HCT116 (cell line): Measurements from ENCODE around the gene IL18BP. TPM values are rescaled to one million over a fixed set of nuclear protein-coding genes. Genes with fewer than 3 reads are reported as not detected.

Source experiments
- ATAC-seq: fragments of 200-7000 bp; cut with Tn5 transposase; 2 replicates; pipeline ENCODE4 v1.9.1; 2020; ENCODE audit warnings: mild to moderate bottlenecking, moderate library complexity
- BruUV-seq: library from RNA; stranded (reverse); fragments of 400-500 nt; replicated peaks from 2 replicates; lab custom pipeline; 2021; lab: Mats Ljungman, UMichigan
- CTCF ChIA-PET: fragments of 300-600 bp; sonication (Branson Sonifier 250); formaldehyde crosslinking; loops from one replicate; lab custom pipeline; 2021; ENCODE audit warnings: antibody characterized with exemption; lab: Charles Lee
- POLR2A ChIA-PET: fragments of 300-600, 350-600 bp; sonication (Branson Sonifier 250); formaldehyde crosslinking; loops from one replicate; lab custom pipeline; 2021; ENCODE audit warnings: antibody characterized with exemption; lab: Charles Lee
- RAD21 ChIA-PET, 2 experiments: fragments of 300-600 bp; sonication (Branson Sonifier 250); formaldehyde crosslinking; loops; one replicate each; lab custom pipeline; 2023; ENCODE audit warnings: low total read pairs in 2 of 2; ENCODE audit not compliant: uncharacterized antibody in 2 of 2, unreplicated experiment in 2 of 2, low non-redundant PET in 1 of 2; lab: Charles Lee
- DNase-seq: peaks from one replicate; pipeline ENCODE4 v3.0.0-alpha.2; 2010; ENCODE audit warnings: low read depth, low spot score
- H2AFZ ChIP-seq: fragments of 200-600 bp; shearing (Covaris generic), sonication (generic); 2 replicates; pipeline ENCODE4 v1.6.1; 2017; ENCODE audit warnings: low read depth, mixed run types, mixed read lengths, antibody characterized with exemption, low read length; ENCODE audit not compliant: poor library complexity, severe bottlenecking
- H3K27ac ChIP-seq: 2 replicates; pipeline ENCODE4 v1.5.1; 2012; ENCODE audit warnings: low read depth, low read length
- H3K27me3 ChIP-seq: fragments of 200-600 bp; sonication (generic); 2 replicates; pipeline ENCODE4 v1.6.1; 2016; ENCODE audit warnings: mixed run types, low read length, mixed read lengths; ENCODE audit not compliant: insufficient read depth
- H3K36me3 ChIP-seq, 2 experiments: fragments of 200-500 bp in 1 of 2; fragments of 200-600 bp in 1 of 2; sonication (Bioruptor generic) in 1 of 2; sonication (generic) in 1 of 2; 2 replicates each; pipeline versions ENCODE4 v1.5.1 to v1.6.1; 2014 to 2016; ENCODE audit warnings: low read length in 2 of 2, inconsistent platforms in 1 of 2, mixed read lengths in 1 of 2, mixed run types in 1 of 2; ENCODE audit not compliant: insufficient read depth in 2 of 2, control insufficient read depth in 1 of 2
- H3K4me1 ChIP-seq, 2 experiments: fragments of 200-600 bp in 1 of 2; sonication (generic) in 1 of 2; 2 replicates each; pipeline versions ENCODE4 v1.5.1 to v1.6.1; 2012 to 2017; ENCODE audit warnings: low read length in 2 of 2, inconsistent platforms in 1 of 2, mild to moderate bottlenecking in 1 of 2, mixed read lengths in 1 of 2, mixed run types in 1 of 2, moderate library complexity in 1 of 2; ENCODE audit not compliant: insufficient read depth in 2 of 2, control insufficient read depth in 1 of 2
- H3K4me2 ChIP-seq: fragments of 200-600 bp; sonication (generic); 2 replicates; pipeline ENCODE4 v1.6.1; 2017; ENCODE audit warnings: mixed run types, low read length, mixed read lengths
- H3K4me3 ChIP-seq, 2 experiments: fragments of 200-600 bp in 1 of 2; sonication (generic) in 1 of 2; replicated peaks in 1 of 2; 2 replicates each; pipeline ENCODE4 v1.5.1; 2011 to 2016; ENCODE audit warnings: low read length in 2 of 2, control low read depth in 1 of 2, low read depth in 1 of 2, mild to moderate bottlenecking in 1 of 2, mixed read lengths in 1 of 2, mixed run types in 1 of 2
- H3K79me2 ChIP-seq: fragments of 200-600 bp; sonication (generic); 2 replicates; pipeline ENCODE4 v1.6.1; 2017; ENCODE audit warnings: mild to moderate bottlenecking, mixed run types, low read length, moderate library complexity, mixed read lengths; ENCODE audit not compliant: insufficient read depth
- H3K9ac ChIP-seq: fragments of 200-600 bp; sonication (generic); 2 replicates; pipeline ENCODE4 v1.6.1; 2016; ENCODE audit warnings: low read length, mixed read lengths
- H3K9me2 ChIP-seq: fragments of 200-600 bp; sonication (generic), shearing (Covaris generic); 2 replicates; pipeline ENCODE4 v1.6.1; 2017; ENCODE audit warnings: mixed run types, mild to moderate bottlenecking, moderate library complexity; ENCODE audit not compliant: insufficient read depth
- H3K9me3 ChIP-seq, 2 experiments: fragments of 200-500 bp in 1 of 2; fragments of 200-600 bp in 1 of 2; sonication (Bioruptor generic) in 1 of 2; sonication (generic) in 1 of 2; 2 replicates each; pipeline ENCODE4 v1.6.1; 2014 to 2017; ENCODE audit warnings: low read length in 2 of 2, mixed read lengths in 2 of 2, inconsistent platforms in 1 of 2, low read depth in 1 of 2, mild to moderate bottlenecking in 1 of 2, mixed run types in 1 of 2, moderate library complexity in 1 of 2; ENCODE audit not compliant: control insufficient read depth in 1 of 2, insufficient read depth in 1 of 2
- H4K20me1 ChIP-seq: fragments of 200-600 bp; sonication (generic), shearing (Covaris generic); 2 replicates; pipeline ENCODE4 v1.6.1; 2017; ENCODE audit warnings: mixed run types, mild to moderate bottlenecking, moderate library complexity; ENCODE audit not compliant: insufficient read depth
- ATF3 ChIP-seq: IDR thresholded peaks from 2 replicates; pipeline ENCODE4 v1.6.1; 2012
- CEBPB ChIP-seq: IDR thresholded peaks from 2 replicates; pipeline ENCODE4 v1.6.1; 2012; ENCODE audit warnings: low read depth
- CTCF ChIP-seq, 3 experiments: fragments of 200-600 bp in 1 of 3; sonication (generic) in 1 of 3; IDR thresholded peaks in 2 of 3; conservative IDR thresholded peaks in 1 of 3; 2 replicates each; pipeline ENCODE4 v1.5.1; 2012 to 2017; ENCODE audit warnings: low read depth in 2 of 3, low read length in 2 of 3, antibody characterized with exemption in 1 of 3, borderline replicate concordance in 1 of 3, control low read depth in 1 of 3, mild to moderate bottlenecking in 1 of 3, mixed read lengths in 1 of 3, mixed run types in 1 of 3, moderate library complexity in 1 of 3; ENCODE audit not compliant: insufficient read depth in 1 of 3
- FOSL1 ChIP-seq: IDR thresholded peaks from 2 replicates; pipeline ENCODE4 v1.6.1; 2012; ENCODE audit warnings: low read depth
- POLR2AphosphoS5 ChIP-seq: IDR thresholded peaks from 2 replicates; pipeline ENCODE4 v1.6.1; 2011; ENCODE audit warnings: mild to moderate bottlenecking, low read depth, low read length, moderate library complexity
- SIN3A ChIP-seq: IDR thresholded peaks from 2 replicates; pipeline ENCODE4 v1.6.1; 2012; ENCODE audit warnings: low read depth
- intact Hi-C: fragments of 100-400 bp; cut with micrococcal nuclease; formaldehyde crosslinking; loops from 2 replicates; pipeline ENCODE4 v1.10.0; 2022
- total RNA-seq: library from RNA; stranded (reverse); gene quantifications from one replicate; pipeline ENCODE4 v1.2.1, GENCODE V29; 2021; ENCODE audit not compliant: unreplicated experiment

IL18BP gene
- total RNA-seq, 1 experiment from 2014 or later = 9.8 TPM

GRCh38 chr11:72012897-72013721 is 14.4 kb downstream of the IL18BP start:
- no peak for DNase-seq

More at GRCh38 chr11:72012897-72013721, 14.4 kb downstream of the IL18BP start:
- ATAC-seq = no peak
- TF ChIP-seq CEBPB (no peak), SIN3A (no peak), CTCF (IDR thresholded peaks at IDR 0.05 in 2 of 3, conservative IDR thresholded peaks at IDR 0.05 in 1 of 3; ENCODE audit: borderline replicate concordance in 1 of 3, insufficient read depth in 1 of 3, low read depth in 2 of 3, low read length in 2 of 3) (no peak), ATF3 (no peak), POLR2AphosphoS5 (no peak), FOSL1 (no peak)
- TF ChIP-seq, all 23 proteins: peak for 0
- H4K20me1 ChIP-seq = no peaks in the 10 kb centered on the region
- no peaks in the 10 kb centered on the region for H3K4me1 ChIP-seq
- H3K9ac ChIP-seq = no peak overlapping the region
- no peaks in the 10 kb centered on the region for H3K9me3 ChIP-seq
- no peak overlapping the region for H3K4me2 ChIP-seq
- H2AFZ ChIP-seq = no peak overlapping the region
- H3K4me3 ChIP-seq = no peak overlapping the region
- BruUV-seq = no TSS peak
- no peaks in the 10 kb centered on the region for H3K27me3 ChIP-seq
- H3K79me2 ChIP-seq = no peaks in the 10 kb centered on the region
- ChIA-PET POLR2A (no interaction called here), RAD21 (no interaction called here), CTCF (interaction anchor here (0.7 kb wide), 1 partner anchor 12 kb away, joined by 3 read pairs; no protein-coding TSS in a partner anchor)
- peaks cover 58 to 68% of the 10 kb centered on the region in 2 experiments for H3K36me3 ChIP-seq
- no peaks in the 10 kb centered on the region for H3K9me2 ChIP-seq
- H3K27ac ChIP-seq = no peak overlapping the region
- intact Hi-C loops = no loop called here
